ENCODE measurements around the gene KCTD2. TPM values are rescaled to one million over a fixed set of nuclear protein-coding genes. Genes with fewer than 3 reads are reported as not detected.

KCTD2 gene
- total and polyA plus RNA-seq, 2 of the 13 experiments (the other 11 are each of a cell fraction or from before 2014, with no cell fraction given), result 28.3 to 32.6 TPM

DNA sequence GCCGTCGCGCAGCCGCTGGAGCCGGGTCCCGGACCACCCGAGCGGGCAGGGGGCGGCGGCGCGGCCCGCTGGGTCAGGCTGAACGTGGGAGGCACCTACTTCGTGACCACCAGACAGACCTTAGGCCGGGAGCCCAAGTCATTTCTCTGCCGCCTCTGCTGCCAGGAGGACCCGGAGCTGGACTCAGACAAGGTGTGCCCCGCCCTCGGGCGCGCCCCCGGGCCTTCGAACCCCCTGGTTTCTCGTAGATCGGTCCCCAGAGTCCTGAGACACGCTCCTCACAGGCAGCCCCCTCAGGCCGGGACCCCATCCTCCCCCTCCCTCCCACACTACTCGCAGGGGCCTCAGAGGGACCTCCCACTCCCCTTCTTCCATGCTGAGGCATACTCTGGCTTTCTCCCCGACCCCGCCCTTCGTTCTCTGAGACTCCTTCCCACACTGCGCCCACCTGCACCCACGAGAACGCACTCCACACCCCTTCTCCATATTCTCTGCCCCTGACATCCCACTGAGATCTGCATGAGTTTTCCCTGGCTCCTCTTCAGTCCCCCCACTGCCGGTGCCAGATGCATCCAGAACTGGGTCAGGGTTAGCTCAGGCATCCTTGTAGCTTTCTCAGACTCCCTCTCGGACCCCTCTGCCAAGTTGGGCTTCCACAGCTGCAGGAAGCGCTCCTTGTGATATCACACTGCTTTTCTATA, 523 bp downstream of the KCTD2 start (continued):
- TF ChIP-seq U2AF2 (IDR thresholded peaks at IDR 0.05; ENCODE audit: low read depth, low read length) (no peak), ZNF674 (CRISPR knock-in tag; IDR thresholded peaks at IDR 0.05; ENCODE audit: low read depth) (no peak), ZNF629 (CRISPR knock-in tag; conservative IDR thresholded peaks at IDR 0.05) (no peak), AGO1 (IDR thresholded peaks at IDR 0.05; ENCODE audit: low read depth, low read length, poor library complexity, severe bottlenecking) (no peak), KLF13 (CRISPR knock-in tag; IDR thresholded peaks at IDR 0.05) (no peak), KAT8 (CRISPR knock-in tag; IDR thresholded peaks at IDR 0.05) (no peak), GTF3A (CRISPR knock-in tag; conservative IDR thresholded peaks at IDR 0.05) (no peak), ZNF569 (CRISPR knock-in tag; IDR thresholded peaks at IDR 0.05; ENCODE audit: borderline replicate concordance) (no peak), ZNF746 (CRISPR knock-in tag; IDR thresholded peaks at IDR 0.05) (no peak; the same call in 1 of the 2 replicates), CC2D1A (CRISPR knock-in tag; IDR thresholded peaks at IDR 0.05) (no peak), IKZF4 (CRISPR knock-in tag; IDR thresholded peaks at IDR 0.05; ENCODE audit: borderline replicate concordance, low read depth, not compliant biosample characterization) (no peak), ATF4 (CRISPR knock-in tag; IDR thresholded peaks at IDR 0.05) (no peak), ZNF496 (CRISPR knock-in tag; IDR thresholded peaks at IDR 0.05; ENCODE audit: insufficient replicate concordance) (no peak), CBX5 (CRISPR knock-in tag; IDR thresholded peaks at IDR 0.05; ENCODE audit: borderline replicate concordance) (no peak), ATF1 (CRISPR knock-in tag; IDR thresholded peaks at IDR 0.05) (no peak), ZNF501 (CRISPR knock-in tag; IDR thresholded peaks at IDR 0.05) (no peak), ZNF224 (CRISPR knock-in tag; IDR thresholded peaks at IDR 0.05) (no peak), ATF3 (CRISPR knock-in tag; IDR thresholded peaks at IDR 0.05) (0 out of 2 replicates have a peak, but pooled peaks have one; percentile 3), TMF1 (CRISPR knock-in tag; IDR thresholded peaks at IDR 0.05; ENCODE audit: low read depth) (no peak), BRD4 (CRISPR knock-in tag; IDR thresholded peaks at IDR 0.05) (no peak), ZBTB25 (CRISPR knock-in tag; IDR thresholded peaks at IDR 0.05) (no peak), TBL1XR1 (IDR thresholded peaks at IDR 0.05; ENCODE audit: borderline replicate concordance, low read length, partially characterized antibody) (no peak), NFYB (CRISPR knock-in tag; IDR thresholded peaks at IDR 0.05) (no peak), KLF9 (CRISPR knock-in tag; IDR thresholded peaks at IDR 0.05; ENCODE audit: low read depth) (no peak), ZNF660 (CRISPR knock-in tag; IDR thresholded peaks at IDR 0.05; ENCODE audit: borderline replicate concordance, low read depth) (no peak)
- TF ChIP-seq, protein P1, sequence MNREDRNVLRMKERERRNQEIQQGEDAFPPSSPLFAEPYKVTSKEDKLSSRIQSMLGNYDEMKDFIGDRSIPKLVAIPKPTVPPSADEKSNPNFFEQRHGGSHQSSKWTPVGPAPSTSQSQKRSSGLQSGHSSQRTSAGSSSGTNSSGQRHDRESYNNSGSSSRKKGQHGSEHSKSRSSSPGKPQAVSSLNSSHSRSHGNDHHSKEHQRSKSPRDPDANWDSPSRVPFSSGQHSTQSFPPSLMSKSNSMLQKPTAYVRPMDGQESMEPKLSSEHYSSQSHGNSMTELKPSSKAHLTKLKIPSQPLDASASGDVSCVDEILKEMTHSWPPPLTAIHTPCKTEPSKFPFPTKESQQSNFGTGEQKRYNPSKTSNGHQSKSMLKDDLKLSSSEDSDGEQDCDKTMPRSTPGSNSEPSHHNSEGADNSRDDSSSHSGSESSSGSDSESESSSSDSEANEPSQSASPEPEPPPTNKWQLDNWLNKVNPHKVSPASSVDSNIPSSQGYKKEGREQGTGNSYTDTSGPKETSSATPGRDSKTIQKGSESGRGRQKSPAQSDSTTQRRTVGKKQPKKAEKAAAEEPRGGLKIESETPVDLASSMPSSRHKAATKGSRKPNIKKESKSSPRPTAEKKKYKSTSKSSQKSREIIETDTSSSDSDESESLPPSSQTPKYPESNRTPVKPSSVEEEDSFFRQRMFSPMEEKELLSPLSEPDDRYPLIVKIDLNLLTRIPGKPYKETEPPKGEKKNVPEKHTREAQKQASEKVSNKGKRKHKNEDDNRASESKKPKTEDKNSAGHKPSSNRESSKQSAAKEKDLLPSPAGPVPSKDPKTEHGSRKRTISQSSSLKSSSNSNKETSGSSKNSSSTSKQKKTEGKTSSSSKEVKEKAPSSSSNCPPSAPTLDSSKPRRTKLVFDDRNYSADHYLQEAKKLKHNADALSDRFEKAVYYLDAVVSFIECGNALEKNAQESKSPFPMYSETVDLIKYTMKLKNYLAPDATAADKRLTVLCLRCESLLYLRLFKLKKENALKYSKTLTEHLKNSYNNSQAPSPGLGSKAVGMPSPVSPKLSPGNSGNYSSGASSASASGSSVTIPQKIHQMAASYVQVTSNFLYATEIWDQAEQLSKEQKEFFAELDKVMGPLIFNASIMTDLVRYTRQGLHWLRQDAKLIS (CRISPR knock-in tag; IDR thresholded peaks at IDR 0.05), result no peak

Measured in HepG2 (cell line).